HL-60 (cell line): Measurements from ENCODE around the gene NUAK2.

Experiments used
- CTCF ChIP-seq: IDR thresholded peaks from one replicate; pipeline ENCODE4 v1.5.1; 2011; ENCODE audit warnings: low read length, control low read depth, inconsistent platforms; ENCODE audit not compliant: insufficient read depth
- POLR2AphosphoS5 ChIP-seq: IDR thresholded peaks from 2 replicates; pipeline ENCODE4 v1.6.1; 2012; ENCODE audit warnings: low read depth
- REST ChIP-seq: IDR thresholded peaks from 2 replicates; pipeline ENCODE4 v1.6.1; 2012; ENCODE audit warnings: low read depth; ENCODE audit not compliant: insufficient replicate concordance

GRCh38 chr1:205304695-205305070 lies 16.9 kb downstream of the NUAK2 start:
- TF ChIP-seq CTCF, result no peak
- TF ChIP-seq POLR2AphosphoS5, result no peak
- no peak for TF ChIP-seq REST
